Cardiac muscle cell (in vitro differentiated cells and primary cell): ENCODE data around the gene ATE1. TPM values are rescaled to one million over a fixed set of nuclear protein-coding genes. Genes with fewer than 3 reads are reported as not detected.

Source experiments
- DNase-seq, 2 donors: peaks; one replicate each; pipeline versions ENCODE4 v3.0.0 to v3.0.0-alpha.2; 2010 to 2017; ENCODE audit warnings: low read depth in 1 of 2, low spot score in 1 of 2
- H3K27ac ChIP-seq: fragments of 200-600 bp; sonication (generic); 2 replicates; pipeline ENCODE4 v1.5.1; 2016
- H3K27me3 ChIP-seq: fragments of 200-600 bp; sonication (generic); 2 replicates; pipeline ENCODE4 v1.6.0; 2016; ENCODE audit warnings: control low read depth
- H3K36me3 ChIP-seq: fragments of 200-600 bp; sonication (generic); 2 replicates; pipeline ENCODE4 v1.5.1; 2016; ENCODE audit warnings: control low read depth
- H3K4me1 ChIP-seq: fragments of 200-600 bp; sonication (generic); 2 replicates; pipeline ENCODE4 v1.8.1; 2017; ENCODE audit warnings: low read depth, mild to moderate bottlenecking, mixed run types
- H3K4me3 ChIP-seq: fragments of 200-600 bp; sonication (generic); 2 replicates; pipeline ENCODE4 v1.5.1; 2016; ENCODE audit warnings: mild to moderate bottlenecking
- H3K9me3 ChIP-seq: fragments of 200-600 bp; sonication (generic); 2 replicates; pipeline ENCODE4 v1.5.1; 2017; ENCODE audit warnings: low read depth, mild to moderate bottlenecking, control low read depth
- CTCF ChIP-seq: IDR thresholded peaks from 2 replicates; pipeline ENCODE4 v1.5.1; 2012; ENCODE audit warnings: low read depth, mild to moderate bottlenecking, low read length
- polyA plus RNA-seq: library from polyadenylated mRNA; unstranded; fragments of >200 nt; fragmentation: Nextera tagmentation; extraction: Ambion mirVana; gene quantifications from 2 replicates; pipeline ENCODE4 v1.2.1, GENCODE V29; 2016
- total RNA-seq: library from RNA; depleted of rRNA; stranded (reverse); fragments of >200 nt; gene quantifications from 2 replicates; pipeline ENCODE4 v1.2.3, GENCODE V29; 2016

Gene ATE1
- total and polyA plus RNA-seq, 2 experiments from 2014 or later = 18.4 to 21.4 TPM

- peaks cover 3% of the 10 kb centered on the region for H3K36me3 ChIP-seq
- H3K9me3 ChIP-seq = no peaks in the 10 kb centered on the region
- no peaks in the 10 kb centered on the region for H3K4me1 ChIP-seq
- H3K27ac ChIP-seq = no peak overlapping the region
- no peak for TF ChIP-seq CTCF
- H3K4me3 ChIP-seq = no peak overlapping the region
- no peak for DNase-seq
- H3K27me3 ChIP-seq = no peaks in the 10 kb centered on the region
Measured at GRCh38 chr10:121818599-121818998, 109.2 kb downstream of the ATE1 start.

GRCh38 chr10:121816197-121816596 lies 111.6 kb downstream of the ATE1 start:
- no peak for TF ChIP-seq CTCF
- no peaks in the 10 kb centered on the region for H3K9me3 ChIP-seq
- H3K27me3 ChIP-seq = no peaks in the 10 kb centered on the region

DNA sequence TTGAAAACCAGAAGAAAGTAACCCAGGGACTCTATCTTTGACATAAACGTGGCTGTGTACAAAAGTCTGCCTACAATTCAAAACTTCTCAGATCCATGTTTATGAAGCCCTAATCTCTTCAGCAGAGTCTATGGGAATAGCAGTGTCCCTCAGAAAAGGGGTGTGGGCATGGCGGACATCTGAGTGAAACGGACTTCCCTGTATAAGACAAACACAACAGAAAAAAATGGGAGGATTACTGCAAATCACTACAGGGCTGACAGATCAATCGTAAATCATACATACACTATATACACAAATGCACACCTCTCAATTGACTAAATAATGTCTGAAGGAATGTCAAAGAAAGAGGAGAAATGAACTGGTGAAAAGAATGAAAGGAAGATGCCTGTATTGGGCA lies 114.0 kb downstream of the ATE1 start:
- no peak for DNase-seq
- TF ChIP-seq CTCF = no peak
- H3K27ac ChIP-seq = peak overlapping the region; percentile 49
- H3K4me3 ChIP-seq = no peak overlapping the region
- H3K4me1 ChIP-seq = peaks cover 4% of the 10 kb centered on the region
- no peaks in the 10 kb centered on the region for H3K36me3 ChIP-seq
- no peaks in the 10 kb centered on the region for H3K9me3 ChIP-seq
- no peaks in the 10 kb centered on the region for H3K27me3 ChIP-seq

More at GRCh38 chr10:121816197-121816596, 111.6 kb downstream of the ATE1 start:
- no peak overlapping the region for H3K27ac ChIP-seq
- no peak overlapping the region for H3K4me3 ChIP-seq
- DNase-seq = no peak
- H3K36me3 ChIP-seq = no peaks in the 10 kb centered on the region
- peaks cover 4% of the 10 kb centered on the region for H3K4me1 ChIP-seq

DNA sequence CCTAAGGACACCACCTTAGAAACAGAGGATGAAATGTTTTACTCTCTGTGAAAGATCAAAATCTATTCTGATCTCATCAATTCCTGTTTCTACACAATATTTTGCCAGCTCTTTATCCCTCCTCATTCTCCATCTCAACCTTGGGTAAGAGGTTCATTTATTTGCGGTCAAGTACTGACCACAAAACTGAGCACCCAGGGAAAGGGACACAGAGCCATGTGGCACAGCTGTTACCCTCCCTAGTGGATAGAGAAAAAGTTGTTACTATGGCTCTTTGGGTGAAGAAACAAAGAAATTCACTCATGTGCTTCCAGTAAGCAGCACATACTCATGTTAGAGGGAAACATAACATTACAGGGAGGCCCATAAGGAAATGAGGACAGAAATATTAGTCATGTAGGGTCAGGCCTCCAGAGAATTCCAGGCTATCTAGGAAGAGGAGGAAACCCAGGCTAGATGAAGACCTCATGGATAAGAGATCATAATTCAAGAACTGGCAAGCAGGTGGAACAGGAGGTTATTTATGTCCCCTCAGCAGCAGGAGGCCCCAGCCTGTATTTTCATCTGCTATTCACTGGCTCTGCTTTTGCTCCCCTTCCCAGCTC lies 114.5 kb downstream of the ATE1 start:
- H3K4me3 ChIP-seq = no peak overlapping the region
- TF ChIP-seq CTCF = no peak
- H3K36me3 ChIP-seq = no peaks in the 10 kb centered on the region
- H3K9me3 ChIP-seq = no peaks in the 10 kb centered on the region
- peak in 1 of 2 donors; percentile 34 for DNase-seq
- peak overlapping the region; percentile 49 for H3K27ac ChIP-seq
- H3K4me1 ChIP-seq = peaks cover 4% of the 10 kb centered on the region
- no peaks in the 10 kb centered on the region for H3K27me3 ChIP-seq

- Histone ChIP-seq H3K36me3 (no peaks in the 10 kb centered on the region), H3K4me1 (peaks cover 4% of the 10 kb centered on the region), H3K27ac (no peak overlapping the region), H3K9me3 (no peaks in the 10 kb centered on the region), H3K4me3 (no peak overlapping the region), H3K27me3 (no peaks in the 10 kb centered on the region)
- DNase-seq = no peak
- TF ChIP-seq CTCF = no peak
Measured at GRCh38 chr10:121812031-121812430, 115.8 kb downstream of the ATE1 start.

GRCh38 chr10:121811386-121811785 lies 116.4 kb downstream of the ATE1 start:
- H3K4me3 ChIP-seq = no peak overlapping the region

More at GRCh38 chr10:121811386-121811785, 116.4 kb downstream of the ATE1 start:
- Histone ChIP-seq H3K27ac (no peak overlapping the region), H3K36me3 (no peaks in the 10 kb centered on the region), H3K4me1 (peaks cover 4% of the 10 kb centered on the region), H3K27me3 (no peaks in the 10 kb centered on the region), H3K9me3 (no peaks in the 10 kb centered on the region)
- DNase-seq = no peak
- TF ChIP-seq CTCF = no peak
